ENCODE measurements around the gene MOCS1.

MOCS1 gene

DNA sequence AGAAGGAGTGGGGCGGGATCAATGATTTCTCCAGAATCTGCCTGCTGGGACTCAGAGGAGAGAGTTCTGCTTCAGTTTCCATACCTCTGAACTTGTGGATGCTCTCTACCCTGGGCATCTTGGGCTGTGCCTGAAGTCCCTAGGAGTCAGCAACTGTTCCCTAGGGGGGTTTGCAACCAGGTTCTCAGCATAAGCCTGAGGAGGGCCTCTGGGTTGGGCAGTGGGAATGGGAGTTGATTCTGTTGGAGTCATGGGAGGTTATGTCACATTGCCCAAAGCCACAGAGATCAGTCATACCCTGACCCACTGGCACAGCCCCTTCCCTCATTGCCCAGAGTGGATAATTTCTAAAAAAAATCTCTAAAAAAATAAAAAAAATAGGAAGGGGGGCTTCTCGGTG lies 47.4 kb downstream of the MOCS1 start:
- no peak for DNase-seq (ENCODE audit: low read depth in 2 of 2)
- TF ChIP-seq, protein P1, sequence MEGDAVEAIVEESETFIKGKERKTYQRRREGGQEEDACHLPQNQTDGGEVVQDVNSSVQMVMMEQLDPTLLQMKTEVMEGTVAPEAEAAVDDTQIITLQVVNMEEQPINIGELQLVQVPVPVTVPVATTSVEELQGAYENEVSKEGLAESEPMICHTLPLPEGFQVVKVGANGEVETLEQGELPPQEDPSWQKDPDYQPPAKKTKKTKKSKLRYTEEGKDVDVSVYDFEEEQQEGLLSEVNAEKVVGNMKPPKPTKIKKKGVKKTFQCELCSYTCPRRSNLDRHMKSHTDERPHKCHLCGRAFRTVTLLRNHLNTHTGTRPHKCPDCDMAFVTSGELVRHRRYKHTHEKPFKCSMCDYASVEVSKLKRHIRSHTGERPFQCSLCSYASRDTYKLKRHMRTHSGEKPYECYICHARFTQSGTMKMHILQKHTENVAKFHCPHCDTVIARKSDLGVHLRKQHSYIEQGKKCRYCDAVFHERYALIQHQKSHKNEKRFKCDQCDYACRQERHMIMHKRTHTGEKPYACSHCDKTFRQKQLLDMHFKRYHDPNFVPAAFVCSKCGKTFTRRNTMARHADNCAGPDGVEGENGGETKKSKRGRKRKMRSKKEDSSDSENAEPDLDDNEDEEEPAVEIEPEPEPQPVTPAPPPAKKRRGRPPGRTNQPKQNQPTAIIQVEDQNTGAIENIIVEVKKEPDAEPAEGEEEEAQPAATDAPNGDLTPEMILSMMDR (IDR thresholded peaks at IDR 0.05; ENCODE audit: low read depth, low read length), result no peak
- no peak overlapping the region for H3K4me3 ChIP-seq (replicated peaks in 1 of 2; ENCODE audit: low read depth in 2 of 2, low read length in 2 of 2)

- no peak for DNase-seq (ENCODE audit: low read depth in 2 of 2)
- TF ChIP-seq, protein P1 (IDR thresholded peaks at IDR 0.05; ENCODE audit: low read depth, low read length), result no peak
- no peak overlapping the region for H3K4me3 ChIP-seq (replicated peaks in 1 of 2; ENCODE audit: low read depth in 2 of 2, low read length in 2 of 2)
These were observed 48.6 kb downstream of the MOCS1 start for GRCh38 chr6:39885691-39886090.

DNA sequence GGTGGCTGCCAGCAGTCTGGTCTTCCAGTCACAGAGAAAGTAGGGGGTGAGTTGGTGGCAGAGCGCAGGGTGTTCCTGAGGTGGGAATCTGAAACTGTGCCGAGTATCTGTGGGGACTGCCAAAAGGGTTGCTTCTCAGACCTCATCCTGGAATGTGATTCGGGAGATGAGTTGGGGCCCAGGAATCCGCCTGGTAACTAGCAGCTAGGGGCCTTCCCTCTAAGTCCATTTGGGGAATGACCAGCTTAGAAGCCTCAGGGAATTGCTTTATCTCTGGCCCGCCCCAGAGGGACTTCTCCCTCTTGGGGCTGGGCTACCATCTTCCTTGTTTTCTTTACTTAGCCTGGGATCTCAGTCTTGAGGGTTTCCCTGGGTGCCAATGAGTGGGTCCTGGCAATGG lies 49.6 kb downstream of the MOCS1 start:
- TF ChIP-seq, protein P1 (IDR thresholded peaks at IDR 0.05; ENCODE audit: low read depth, low read length), result no peak
- DNase-seq (ENCODE audit: low read depth in 2 of 2), result peak; percentile 42 to 87

DNA sequence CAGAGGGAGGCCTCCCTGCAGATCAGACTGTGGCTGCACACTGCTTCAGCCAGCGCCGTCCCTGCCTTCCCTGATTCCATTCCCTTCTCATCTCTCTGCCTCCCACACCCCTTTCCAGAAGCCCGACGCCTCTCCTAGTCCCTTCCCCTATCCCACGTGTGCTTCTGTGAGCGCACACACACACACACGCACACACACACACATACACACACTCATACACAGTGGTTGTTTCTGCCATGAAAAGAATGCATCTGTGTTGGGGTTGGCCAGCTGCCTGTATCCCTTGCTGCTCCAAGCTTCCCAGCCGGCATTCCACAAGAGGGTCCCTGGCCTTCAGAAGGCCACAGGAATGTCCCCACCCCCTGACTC lies 51.7 kb downstream of the MOCS1 start:
- TF ChIP-seq, protein P1 (IDR thresholded peaks at IDR 0.05; ENCODE audit: low read depth, low read length), result no peak
- peak; percentile 94 to 98 for DNase-seq (ENCODE audit: low read depth in 2 of 2)
- H3K4me3 ChIP-seq (replicated peaks in 1 of 2; ENCODE audit: low read depth in 2 of 2, low read length in 2 of 2), result no peak overlapping the region

More for the DNA sequence above, 49.6 kb downstream of the MOCS1 start:
- H3K4me3 ChIP-seq (replicated peaks in 1 of 2; ENCODE audit: low read depth in 2 of 2, low read length in 2 of 2), result no peak overlapping the region

- no peak overlapping the region for H3K4me3 ChIP-seq (replicated peaks in 1 of 2; ENCODE audit: low read depth in 2 of 2, low read length in 2 of 2)
- DNase-seq (ENCODE audit: low read depth in 2 of 2), result peak; percentile 92 to 93
- TF ChIP-seq, protein P1 (IDR thresholded peaks at IDR 0.05; ENCODE audit: low read depth, low read length), result no peak
These were observed 52.3 kb downstream of the MOCS1 start for GRCh38 chr6:39881851-39882530.

DNA sequence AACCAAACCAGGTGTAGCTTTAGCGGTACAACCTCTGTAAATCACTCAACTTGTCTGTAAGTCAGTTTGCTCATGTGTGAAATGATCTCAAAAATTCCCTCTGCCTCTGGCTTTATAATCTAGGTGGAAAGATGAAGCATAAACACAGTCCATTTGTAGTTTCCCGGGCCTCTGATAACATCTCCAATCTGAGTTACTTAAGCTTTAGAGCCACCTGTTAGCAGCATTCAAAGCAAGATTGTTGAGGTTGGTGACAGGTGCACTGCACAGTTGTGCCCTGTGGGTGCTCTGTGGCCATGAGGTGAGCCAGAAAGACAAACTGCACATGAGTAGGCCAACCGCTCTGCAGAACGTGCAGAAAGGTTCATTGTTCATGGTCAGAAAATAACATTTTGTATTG lies 53.7 kb downstream of the MOCS1 start:
- no peak overlapping the region for H3K4me3 ChIP-seq (replicated peaks in 1 of 2; ENCODE audit: low read depth in 2 of 2, low read length in 2 of 2)
- DNase-seq (ENCODE audit: low read depth in 2 of 2), result no peak
- TF ChIP-seq, protein P1 (IDR thresholded peaks at IDR 0.05; ENCODE audit: low read depth, low read length), result no peak

- no peak overlapping the region for H3K4me3 ChIP-seq (replicated peaks in 1 of 2; ENCODE audit: low read depth in 2 of 2, low read length in 2 of 2)
- TF ChIP-seq, protein P1 (IDR thresholded peaks at IDR 0.05; ENCODE audit: low read depth, low read length), result no peak
- DNase-seq (ENCODE audit: low read depth in 2 of 2), result peak in 1 of 2 donors; percentile 53
These were observed 54.7 kb downstream of the MOCS1 start for GRCh38 chr6:39879535-39879934.
